ENCODE measurements around the gene PM20D2.

- TF ChIP-seq CTCF (conservative IDR thresholded peaks at IDR 0.05 in 1 of 2, IDR thresholded peaks at IDR 0.05 in 1 of 2; ENCODE audit: low read depth in 1 of 2, low read length in 2 of 2) (no peak), EZH2 (IDR thresholded peaks at IDR 0.05; ENCODE audit: low read length, missing control alignments) (no peak)
Observed at GRCh38 chr6:89160331-89161092, 14.7 kb downstream of the PM20D2 start.
